SK-N-SH treated with all-trans-retinoic acid at 6 μM for 48 hours (cell line): ENCODE results near the gene IL12RB1.

Experiments used
- BACH2 ChIP-seq: fragments of 250-450 bp; sonication (Bioruptor Pico); IDR thresholded peaks from 2 replicates; pipeline ENCODE4 v1.9.0; 2021; ENCODE audit warnings: mild to moderate bottlenecking, borderline replicate concordance
- CREB5 ChIP-seq: fragments of 250-450 bp; sonication (Bioruptor Pico); IDR thresholded peaks from 2 replicates; pipeline ENCODE4 v1.5.1; 2020; ENCODE audit warnings: low read depth, mild to moderate bottlenecking, moderate library complexity
- CSRNP3 ChIP-seq: fragments of 250-450 bp; sonication (Bioruptor Pico); IDR thresholded peaks from 2 replicates; pipeline ENCODE4 v1.5.1; 2021; ENCODE audit warnings: mild to moderate bottlenecking, moderate library complexity
- GLIS3 ChIP-seq: fragments of 250-450 bp; sonication (Bioruptor Pico); IDR thresholded peaks from 2 replicates; pipeline ENCODE4 v1.5.0; 2020; ENCODE audit warnings: mild to moderate bottlenecking, moderate library complexity
- PATZ1 ChIP-seq: fragments of 250-450 bp; sonication (Bioruptor Pico); IDR thresholded peaks from 2 replicates; pipeline ENCODE4 v1.8.0; 2020; ENCODE audit warnings: mild to moderate bottlenecking, moderate library complexity, borderline replicate concordance
- PPARA ChIP-seq: fragments of 250-450 bp; sonication (Bioruptor Pico); IDR thresholded peaks from 2 replicates; pipeline ENCODE4 v1.5.0; 2020; ENCODE audit warnings: mild to moderate bottlenecking, borderline replicate concordance
- RARB ChIP-seq: fragments of 250-450 bp; sonication (Bioruptor Pico); IDR thresholded peaks from 2 replicates; pipeline ENCODE4 v1.8.0; 2021; ENCODE audit warnings: mild to moderate bottlenecking, moderate library complexity
- TOX ChIP-seq: fragments of 250-450 bp; sonication (Bioruptor Pico); IDR thresholded peaks from 2 replicates; pipeline ENCODE4 v1.8.0; 2021; ENCODE audit warnings: mild to moderate bottlenecking, moderate library complexity, borderline replicate concordance
- TSHZ2 ChIP-seq: fragments of 250-450 bp; sonication (Bioruptor Pico); IDR thresholded peaks from 2 replicates; pipeline ENCODE4 v1.5.0; 2020; ENCODE audit warnings: mild to moderate bottlenecking, moderate library complexity
- ZC3H10 ChIP-seq: fragments of 250-450 bp; sonication (Bioruptor Pico); IDR thresholded peaks from 2 replicates; pipeline ENCODE4 v1.5.1; 2021; ENCODE audit warnings: mild to moderate bottlenecking, moderate library complexity
- ZFP3 ChIP-seq: fragments of 250-450 bp; sonication (Bioruptor Pico); IDR thresholded peaks from 2 replicates; pipeline ENCODE4 v1.5.0; 2020; ENCODE audit warnings: mild to moderate bottlenecking, moderate library complexity
- ZFP30 ChIP-seq: fragments of 450-650 bp; formaldehyde crosslinking; IDR thresholded peaks from 2 replicates; pipeline ENCODE4 v1.5.0; 2022; ENCODE audit warnings: mild to moderate bottlenecking, moderate library complexity

- TF ChIP-seq RARB (CRISPR knock-in tag): no peak
- no peak for TF ChIP-seq TSHZ2
- TF ChIP-seq ZFP30 (CRISPR knock-in tag): no peak
- no peak for TF ChIP-seq PPARA (CRISPR knock-in tag)
- TF ChIP-seq TOX (CRISPR knock-in tag): no peak
- TF ChIP-seq ZC3H10 (CRISPR knock-in tag): no peak
- no peak for TF ChIP-seq ZFP3 (CRISPR knock-in tag)
- no peak for TF ChIP-seq CREB5
- no peak for TF ChIP-seq PATZ1 (CRISPR knock-in tag)
- TF ChIP-seq GLIS3 (CRISPR knock-in tag): no peak
- TF ChIP-seq CSRNP3: no peak
- no peak for TF ChIP-seq BACH2 (CRISPR knock-in tag)
Measured at GRCh38 chr19:18016209-18016910, 70.4 kb downstream of the IL12RB1 start.
